PC-9 (cell line): ENCODE results near the gene CMIP. TPM values are rescaled to one million over a fixed set of nuclear protein-coding genes. Genes with fewer than 3 reads are reported as not detected.

Experiments used
- BruUV-seq: library from RNA; stranded (reverse); fragments of 400-500 nt; replicated peaks from 2 replicates; lab custom pipeline; 2021; lab: Mats Ljungman, UMichigan
- CTCF ChIA-PET: fragments of 300-600 bp; sonication (Branson Sonifier 250); formaldehyde crosslinking; loops from one replicate; lab custom pipeline; 2022; ENCODE audit warnings: antibody characterized with exemption; lab: Charles Lee
- POLR2A ChIA-PET: fragments of 300-600 bp; sonication (Branson Sonifier 250); formaldehyde crosslinking; loops from one replicate; lab custom pipeline; 2022; ENCODE audit warnings: antibody characterized with exemption; ENCODE audit not compliant: unreplicated experiment; lab: Charles Lee
- DNase-seq, 2 experiments: peaks; one replicate each; pipeline versions ENCODE4 v3.0.0 to v3.0.0-alpha.2; 2015 to 2022; ENCODE audit warnings: mixed read lengths in 1 of 2
- H2AFZ ChIP-seq: fragments of 200-600 bp; sonication (generic); 2 replicates; pipeline ENCODE4 v1.8.1; 2017; ENCODE audit warnings: antibody characterized with exemption
- H3F3A ChIP-seq: fragments of 200-600 bp; sonication (generic); 2 replicates; pipeline ENCODE4 v1.8.1; 2017; ENCODE audit warnings: antibody characterized with exemption, mild to moderate bottlenecking, low read depth; ENCODE audit not compliant: insufficient read depth
- H3K27ac ChIP-seq: fragments of 200-600 bp; sonication (generic); 2 replicates; pipeline ENCODE4 v1.6.1; 2016; ENCODE audit warnings: mixed run types
- H3K27me3 ChIP-seq: fragments of 200-600 bp; sonication (generic); 2 replicates; pipeline ENCODE4 v1.6.1; 2016; ENCODE audit warnings: low read depth, mixed run types; ENCODE audit not compliant: insufficient read depth
- H3K36me3 ChIP-seq: fragments of 200-600 bp; sonication (generic); 2 replicates; pipeline ENCODE4 v1.6.1; 2016; ENCODE audit warnings: low read depth, mixed run types
- H3K4me1 ChIP-seq: fragments of 200-600 bp; sonication (generic); replicated peaks from 2 replicates; pipeline ENCODE4 v1.6.1; 2016; ENCODE audit warnings: mixed run types; ENCODE audit not compliant: insufficient read depth
- H3K4me2 ChIP-seq: fragments of 200-600 bp; sonication (generic); 2 replicates; pipeline ENCODE4 v1.6.1; 2017; ENCODE audit warnings: mixed run types
- H3K4me3 ChIP-seq: fragments of 200-600 bp; sonication (generic); 2 replicates; pipeline ENCODE4 v1.6.1; 2016; ENCODE audit warnings: mixed run types
- H3K79me2 ChIP-seq: fragments of 200-600 bp; sonication (generic); 2 replicates; pipeline ENCODE4 v1.6.1; 2017; ENCODE audit warnings: low read depth, mixed run types
- H3K9me2 ChIP-seq: fragments of 200-600 bp; sonication (generic); 2 replicates; pipeline ENCODE4 v1.8.1; 2017; ENCODE audit warnings: mild to moderate bottlenecking; ENCODE audit not compliant: insufficient read depth
- H3K9me3 ChIP-seq: fragments of 200-600 bp; sonication (generic); 2 replicates; pipeline ENCODE4 v1.8.1; 2016; ENCODE audit warnings: low read depth; ENCODE audit not compliant: insufficient read depth
- H4K20me1 ChIP-seq: fragments of 200-600 bp; sonication (generic); 2 replicates; pipeline ENCODE4 v1.8.1; 2017; ENCODE audit not compliant: insufficient read depth
- EZH2 ChIP-seq: fragments of 200-600 bp; sonication (generic); IDR thresholded peaks from 2 replicates; pipeline ENCODE4 v1.8.0; 2017; ENCODE audit warnings: antibody characterized with exemption, low read depth
- intact Hi-C: fragments of 100-400 bp; cut with micrococcal nuclease; formaldehyde crosslinking; loops from one replicate; pipeline ENCODE4 v1.10.0; 2022; ENCODE audit not compliant: unreplicated experiment
- total RNA-seq: library from RNA; stranded (reverse); gene quantifications from 2 replicates; pipeline ENCODE4 v1.2.3, GENCODE V29; 2021
- TF ChIP-seq, protein P1 (sequence below): fragments of 200-600 bp; sonication (generic); conservative IDR thresholded peaks from 2 replicates; pipeline ENCODE4 v1.6.1; 2017; ENCODE audit warnings: mixed run types, antibody characterized with exemption, mild to moderate bottlenecking, moderate library complexity

The CMIP gene
- total RNA-seq, 1 experiment from 2014 or later = 96.6 TPM

DNA sequence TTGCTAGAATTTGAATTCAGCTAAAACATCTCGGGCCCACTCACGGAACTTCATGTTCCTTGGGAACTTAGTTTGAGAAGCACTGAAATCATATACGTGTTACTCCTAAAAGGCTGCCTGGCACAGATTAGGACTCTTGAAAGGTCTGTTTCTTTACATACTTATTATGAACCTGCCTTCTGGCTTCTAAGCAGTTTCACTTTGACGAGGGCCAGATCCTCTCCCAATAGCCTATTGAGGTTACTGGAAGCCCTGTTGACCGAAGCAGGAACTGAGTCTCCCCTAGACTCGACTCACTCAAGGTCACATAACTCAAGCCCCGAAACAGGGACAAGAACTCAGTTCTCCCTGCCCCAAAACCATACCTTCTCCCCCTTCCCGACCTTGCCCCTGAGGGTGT lies 212.6 kb downstream of the CMIP start:
- no peak overlapping the region for H2AFZ ChIP-seq
- no TSS peak for BruUV-seq
- H3K27ac ChIP-seq = no peak overlapping the region
- H3K27me3 ChIP-seq = no peaks in the 10 kb centered on the region
- H4K20me1 ChIP-seq = peaks cover 8% of the 10 kb centered on the region; the same call in 1 of the 2 replicates
- DNase-seq = no peak
- no peak overlapping the region for H3K4me2 ChIP-seq
- H3K4me3 ChIP-seq = no peak overlapping the region
- H3K36me3 ChIP-seq = 0 out of 2 replicates have a peak, but pooled peaks cover 4% of the 10 kb centered on the region
- H3K9me3 ChIP-seq = no peaks in the 10 kb centered on the region
- ChIA-PET CTCF (no interaction called here), POLR2A (no interaction called here)
- intact Hi-C loops = no loop called here
- H3K9me2 ChIP-seq = no peaks in the 10 kb centered on the region
- no peaks in the 10 kb centered on the region for H3K79me2 ChIP-seq
- H3F3A ChIP-seq = peaks cover 4% of the 10 kb centered on the region; the same call in 1 of the 2 replicates
- TF ChIP-seq EZH2 = no peak
- TF ChIP-seq, protein P1, sequence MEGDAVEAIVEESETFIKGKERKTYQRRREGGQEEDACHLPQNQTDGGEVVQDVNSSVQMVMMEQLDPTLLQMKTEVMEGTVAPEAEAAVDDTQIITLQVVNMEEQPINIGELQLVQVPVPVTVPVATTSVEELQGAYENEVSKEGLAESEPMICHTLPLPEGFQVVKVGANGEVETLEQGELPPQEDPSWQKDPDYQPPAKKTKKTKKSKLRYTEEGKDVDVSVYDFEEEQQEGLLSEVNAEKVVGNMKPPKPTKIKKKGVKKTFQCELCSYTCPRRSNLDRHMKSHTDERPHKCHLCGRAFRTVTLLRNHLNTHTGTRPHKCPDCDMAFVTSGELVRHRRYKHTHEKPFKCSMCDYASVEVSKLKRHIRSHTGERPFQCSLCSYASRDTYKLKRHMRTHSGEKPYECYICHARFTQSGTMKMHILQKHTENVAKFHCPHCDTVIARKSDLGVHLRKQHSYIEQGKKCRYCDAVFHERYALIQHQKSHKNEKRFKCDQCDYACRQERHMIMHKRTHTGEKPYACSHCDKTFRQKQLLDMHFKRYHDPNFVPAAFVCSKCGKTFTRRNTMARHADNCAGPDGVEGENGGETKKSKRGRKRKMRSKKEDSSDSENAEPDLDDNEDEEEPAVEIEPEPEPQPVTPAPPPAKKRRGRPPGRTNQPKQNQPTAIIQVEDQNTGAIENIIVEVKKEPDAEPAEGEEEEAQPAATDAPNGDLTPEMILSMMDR = no peak
- H3K4me1 ChIP-seq = no peaks in the 10 kb centered on the region

DNA sequence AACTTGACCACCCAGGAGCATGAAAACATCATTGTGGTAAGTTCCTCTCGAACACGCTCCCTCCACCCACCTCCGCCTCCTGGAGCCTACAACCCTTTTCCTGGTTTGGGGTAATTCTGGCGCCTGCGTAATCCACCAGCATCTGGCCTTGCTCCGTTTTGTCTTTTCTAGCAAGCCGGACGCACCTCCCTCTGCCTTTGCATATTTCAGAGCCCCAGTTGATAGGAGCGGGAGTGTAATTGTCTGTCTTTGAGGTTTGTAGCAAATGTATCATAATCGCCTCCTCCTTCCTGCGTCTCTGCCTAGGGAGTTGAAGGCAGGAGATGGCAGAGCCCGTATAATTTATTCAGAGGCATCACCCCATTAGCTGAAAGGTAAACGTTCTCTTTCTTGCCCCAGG lies 213.2 kb downstream of the CMIP start:
- H4K20me1 ChIP-seq = peaks cover 8% of the 10 kb centered on the region; the same call in 1 of the 2 replicates
- POLR2A ChIA-PET = no interaction called here
- H3K27me3 ChIP-seq = no peaks in the 10 kb centered on the region
- H3K36me3 ChIP-seq = 0 out of 2 replicates have a peak, but pooled peaks cover 4% of the 10 kb centered on the region
- BruUV-seq = no TSS peak
- intact Hi-C loops = no loop called here
- H3K4me1 ChIP-seq = no peaks in the 10 kb centered on the region
- TF ChIP-seq, protein P1 = no peak
- H3K9me3 ChIP-seq = no peaks in the 10 kb centered on the region
- no peak overlapping the region for H3K27ac ChIP-seq
- no peak overlapping the region for H3K4me2 ChIP-seq
- no peak for DNase-seq
- H3F3A ChIP-seq = peaks cover 4% of the 10 kb centered on the region; the same call in 1 of the 2 replicates
- no peak overlapping the region for H2AFZ ChIP-seq
- CTCF ChIA-PET = no interaction called here
- no peaks in the 10 kb centered on the region for H3K79me2 ChIP-seq
- no peak overlapping the region for H3K4me3 ChIP-seq
- no peaks in the 10 kb centered on the region for H3K9me2 ChIP-seq

DNA sequence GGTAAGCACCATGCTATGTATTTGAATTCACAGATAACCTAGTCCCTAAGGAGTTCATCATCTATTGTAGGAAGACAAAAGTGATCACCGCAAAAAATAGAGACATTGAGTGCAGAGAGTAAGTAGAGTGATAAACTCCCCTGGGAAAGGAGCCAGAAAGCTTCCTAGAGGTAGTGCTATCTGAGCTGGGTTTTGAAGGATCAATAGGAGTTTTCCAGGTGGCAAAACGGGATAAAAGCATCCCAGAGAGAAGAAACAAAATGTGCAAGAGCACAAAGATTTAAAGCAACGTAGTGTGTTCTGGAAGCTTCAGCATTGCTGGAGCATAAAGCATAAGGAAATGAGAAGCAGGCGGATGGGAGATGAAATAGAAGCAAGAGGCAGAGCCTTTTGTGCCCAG lies 213.8 kb downstream of the CMIP start:
- no peaks in the 10 kb centered on the region for H3K79me2 ChIP-seq
- H2AFZ ChIP-seq = no peak overlapping the region
- no peak overlapping the region for H3K4me3 ChIP-seq
- TF ChIP-seq, protein P1 = no peak
- TF ChIP-seq EZH2 = no peak
- H3K36me3 ChIP-seq = no peaks in the 10 kb centered on the region
- peaks cover 8% of the 10 kb centered on the region; the same call in 1 of the 2 replicates for H4K20me1 ChIP-seq
- POLR2A ChIA-PET = no interaction called here
- no TSS peak for BruUV-seq
- DNase-seq = no peak
- intact Hi-C loops = no loop called here
- no peak overlapping the region for H3K4me2 ChIP-seq
- H3K9me3 ChIP-seq = no peaks in the 10 kb centered on the region
- peaks cover 4% of the 10 kb centered on the region; the same call in 1 of the 2 replicates for H3F3A ChIP-seq
- no peaks in the 10 kb centered on the region for H3K4me1 ChIP-seq
- H3K9me2 ChIP-seq = no peaks in the 10 kb centered on the region
- CTCF ChIA-PET = no interaction called here
- H3K27me3 ChIP-seq = no peaks in the 10 kb centered on the region
- H3K27ac ChIP-seq = no peak overlapping the region
